HCT116 (cell line): ENCODE data around the gene SUPT5H. TPM values are rescaled to one million over a fixed set of nuclear protein-coding genes. Genes with fewer than 3 reads are reported as not detected.

Source experiments
- ATAC-seq: fragments of 200-7000 bp; cut with Tn5 transposase; 2 replicates; pipeline ENCODE4 v1.9.1; 2020; ENCODE audit warnings: mild to moderate bottlenecking, moderate library complexity
- BruUV-seq: library from RNA; stranded (reverse); fragments of 400-500 nt; replicated peaks from 2 replicates; lab custom pipeline; 2021; lab: Mats Ljungman, UMichigan
- CTCF ChIA-PET: fragments of 300-600 bp; sonication (Branson Sonifier 250); formaldehyde crosslinking; loops from one replicate; lab custom pipeline; 2021; ENCODE audit warnings: antibody characterized with exemption; lab: Charles Lee
- POLR2A ChIA-PET: fragments of 300-600, 350-600 bp; sonication (Branson Sonifier 250); formaldehyde crosslinking; loops from one replicate; lab custom pipeline; 2021; ENCODE audit warnings: antibody characterized with exemption; lab: Charles Lee
- RAD21 ChIA-PET, 2 experiments: fragments of 300-600 bp; sonication (Branson Sonifier 250); formaldehyde crosslinking; loops; one replicate each; lab custom pipeline; 2023; ENCODE audit warnings: low total read pairs in 2 of 2; ENCODE audit not compliant: uncharacterized antibody in 2 of 2, unreplicated experiment in 2 of 2, low non-redundant PET in 1 of 2; lab: Charles Lee
- DNase-seq: peaks from one replicate; pipeline ENCODE4 v3.0.0-alpha.2; 2010; ENCODE audit warnings: low read depth, low spot score
- H2AFZ ChIP-seq: fragments of 200-600 bp; shearing (Covaris generic), sonication (generic); 2 replicates; pipeline ENCODE4 v1.6.1; 2017; ENCODE audit warnings: low read depth, mixed run types, mixed read lengths, antibody characterized with exemption, low read length; ENCODE audit not compliant: poor library complexity, severe bottlenecking
- H3K27ac ChIP-seq: 2 replicates; pipeline ENCODE4 v1.5.1; 2012; ENCODE audit warnings: low read depth, low read length
- H3K27me3 ChIP-seq: fragments of 200-600 bp; sonication (generic); 2 replicates; pipeline ENCODE4 v1.6.1; 2016; ENCODE audit warnings: mixed run types, low read length, mixed read lengths; ENCODE audit not compliant: insufficient read depth
- H3K36me3 ChIP-seq, 2 experiments: fragments of 200-500 bp in 1 of 2; fragments of 200-600 bp in 1 of 2; sonication (Bioruptor generic) in 1 of 2; sonication (generic) in 1 of 2; 2 replicates each; pipeline versions ENCODE4 v1.5.1 to v1.6.1; 2014 to 2016; ENCODE audit warnings: low read length in 2 of 2, inconsistent platforms in 1 of 2, mixed read lengths in 1 of 2, mixed run types in 1 of 2; ENCODE audit not compliant: insufficient read depth in 2 of 2, control insufficient read depth in 1 of 2
- H3K4me1 ChIP-seq, 2 experiments: fragments of 200-600 bp in 1 of 2; sonication (generic) in 1 of 2; 2 replicates each; pipeline versions ENCODE4 v1.5.1 to v1.6.1; 2012 to 2017; ENCODE audit warnings: low read length in 2 of 2, inconsistent platforms in 1 of 2, mild to moderate bottlenecking in 1 of 2, mixed read lengths in 1 of 2, mixed run types in 1 of 2, moderate library complexity in 1 of 2; ENCODE audit not compliant: insufficient read depth in 2 of 2, control insufficient read depth in 1 of 2
- H3K4me2 ChIP-seq: fragments of 200-600 bp; sonication (generic); 2 replicates; pipeline ENCODE4 v1.6.1; 2017; ENCODE audit warnings: mixed run types, low read length, mixed read lengths
- H3K4me3 ChIP-seq, 2 experiments: fragments of 200-600 bp in 1 of 2; sonication (generic) in 1 of 2; replicated peaks in 1 of 2; 2 replicates each; pipeline ENCODE4 v1.5.1; 2011 to 2016; ENCODE audit warnings: low read length in 2 of 2, control low read depth in 1 of 2, low read depth in 1 of 2, mild to moderate bottlenecking in 1 of 2, mixed read lengths in 1 of 2, mixed run types in 1 of 2
- H3K79me2 ChIP-seq: fragments of 200-600 bp; sonication (generic); 2 replicates; pipeline ENCODE4 v1.6.1; 2017; ENCODE audit warnings: mild to moderate bottlenecking, mixed run types, low read length, moderate library complexity, mixed read lengths; ENCODE audit not compliant: insufficient read depth
- H3K9ac ChIP-seq: fragments of 200-600 bp; sonication (generic); 2 replicates; pipeline ENCODE4 v1.6.1; 2016; ENCODE audit warnings: low read length, mixed read lengths
- H3K9me2 ChIP-seq: fragments of 200-600 bp; sonication (generic), shearing (Covaris generic); 2 replicates; pipeline ENCODE4 v1.6.1; 2017; ENCODE audit warnings: mixed run types, mild to moderate bottlenecking, moderate library complexity; ENCODE audit not compliant: insufficient read depth
- H3K9me3 ChIP-seq, 2 experiments: fragments of 200-500 bp in 1 of 2; fragments of 200-600 bp in 1 of 2; sonication (Bioruptor generic) in 1 of 2; sonication (generic) in 1 of 2; 2 replicates each; pipeline ENCODE4 v1.6.1; 2014 to 2017; ENCODE audit warnings: low read length in 2 of 2, mixed read lengths in 2 of 2, inconsistent platforms in 1 of 2, low read depth in 1 of 2, mild to moderate bottlenecking in 1 of 2, mixed run types in 1 of 2, moderate library complexity in 1 of 2; ENCODE audit not compliant: control insufficient read depth in 1 of 2, insufficient read depth in 1 of 2
- H4K20me1 ChIP-seq: fragments of 200-600 bp; sonication (generic), shearing (Covaris generic); 2 replicates; pipeline ENCODE4 v1.6.1; 2017; ENCODE audit warnings: mixed run types, mild to moderate bottlenecking, moderate library complexity; ENCODE audit not compliant: insufficient read depth
- CBX3 ChIP-seq: IDR thresholded peaks from 2 replicates; pipeline ENCODE4 v1.6.1; 2012; ENCODE audit warnings: low read depth
- CEBPB ChIP-seq: IDR thresholded peaks from 2 replicates; pipeline ENCODE4 v1.6.1; 2012; ENCODE audit warnings: low read depth
- EGR1 ChIP-seq: IDR thresholded peaks from 2 replicates; pipeline ENCODE4 v1.6.1; 2012; ENCODE audit warnings: low read depth
- ELF1 ChIP-seq: IDR thresholded peaks from 2 replicates; pipeline ENCODE4 v1.6.1; 2012; ENCODE audit warnings: low read depth, borderline replicate concordance
- EZH2 ChIP-seq: fragments of 200-600 bp; sonication (generic); IDR thresholded peaks from 2 replicates; pipeline ENCODE4 v1.6.1; 2017; ENCODE audit warnings: antibody characterized with exemption, mixed run types
- FOSL1 ChIP-seq: IDR thresholded peaks from 2 replicates; pipeline ENCODE4 v1.6.1; 2012; ENCODE audit warnings: low read depth
- JUND ChIP-seq: IDR thresholded peaks from 2 replicates; pipeline ENCODE4 v1.6.1; 2012
- POLR2A ChIP-seq: IDR thresholded peaks from 2 replicates; pipeline ENCODE4 v1.7.0; 2011; ENCODE audit warnings: borderline replicate concordance; ENCODE audit not compliant: insufficient read depth, insufficient read length; ENCODE audit errors: extremely low read depth
- SP1 ChIP-seq: IDR thresholded peaks from 2 replicates; pipeline ENCODE4 v1.6.1; 2012; ENCODE audit warnings: low read depth
- SRF ChIP-seq: IDR thresholded peaks from 2 replicates; pipeline ENCODE4 v1.6.1; 2012; ENCODE audit warnings: low read depth
- ZFX ChIP-seq: fragments of 450-650 bp; IDR thresholded peaks from 2 replicates; pipeline ENCODE4 v1.6.1; 2017
- ZNF274 ChIP-seq: fragments of 200-500 bp; sonication (Bioruptor generic); IDR thresholded peaks from 2 replicates; pipeline ENCODE4 v1.6.1; 2014; ENCODE audit warnings: mild to moderate bottlenecking, low read depth, low read length, inconsistent platforms
- intact Hi-C: fragments of 100-400 bp; cut with micrococcal nuclease; formaldehyde crosslinking; loops from 2 replicates; pipeline ENCODE4 v1.10.0; 2022
- total RNA-seq: library from RNA; stranded (reverse); gene quantifications from one replicate; pipeline ENCODE4 v1.2.1, GENCODE V29; 2021; ENCODE audit not compliant: unreplicated experiment
- TF ChIP-seq, protein P1 (sequence below): IDR thresholded peaks from 2 replicates; pipeline ENCODE4 v1.6.1; 2012
- TF ChIP-seq, protein P2 (sequence below): IDR thresholded peaks from 2 replicates; pipeline ENCODE4 v1.6.1; 2011; ENCODE audit warnings: mild to moderate bottlenecking, low read length, moderate library complexity; ENCODE audit not compliant: insufficient replicate concordance; ENCODE audit errors: extremely low read depth
- TF ChIP-seq, protein P3 (sequence below): IDR thresholded peaks from 2 replicates; pipeline ENCODE4 v1.6.1; 2012; ENCODE audit warnings: low read depth
- TF ChIP-seq, protein P4 (sequence below), 3 experiments: fragments of 200-600 bp in 1 of 3; sonication (generic) in 1 of 3; IDR thresholded peaks in 2 of 3; conservative IDR thresholded peaks in 1 of 3; 2 replicates each; pipeline ENCODE4 v1.5.1; 2012 to 2017; ENCODE audit warnings: low read depth in 2 of 3, low read length in 2 of 3, antibody characterized with exemption in 1 of 3, borderline replicate concordance in 1 of 3, control low read depth in 1 of 3, mild to moderate bottlenecking in 1 of 3, mixed read lengths in 1 of 3, mixed run types in 1 of 3, moderate library complexity in 1 of 3; ENCODE audit not compliant: insufficient read depth in 1 of 3

SUPT5H gene
- total RNA-seq, 1 experiment from 2014 or later, result 120 TPM

DNA sequence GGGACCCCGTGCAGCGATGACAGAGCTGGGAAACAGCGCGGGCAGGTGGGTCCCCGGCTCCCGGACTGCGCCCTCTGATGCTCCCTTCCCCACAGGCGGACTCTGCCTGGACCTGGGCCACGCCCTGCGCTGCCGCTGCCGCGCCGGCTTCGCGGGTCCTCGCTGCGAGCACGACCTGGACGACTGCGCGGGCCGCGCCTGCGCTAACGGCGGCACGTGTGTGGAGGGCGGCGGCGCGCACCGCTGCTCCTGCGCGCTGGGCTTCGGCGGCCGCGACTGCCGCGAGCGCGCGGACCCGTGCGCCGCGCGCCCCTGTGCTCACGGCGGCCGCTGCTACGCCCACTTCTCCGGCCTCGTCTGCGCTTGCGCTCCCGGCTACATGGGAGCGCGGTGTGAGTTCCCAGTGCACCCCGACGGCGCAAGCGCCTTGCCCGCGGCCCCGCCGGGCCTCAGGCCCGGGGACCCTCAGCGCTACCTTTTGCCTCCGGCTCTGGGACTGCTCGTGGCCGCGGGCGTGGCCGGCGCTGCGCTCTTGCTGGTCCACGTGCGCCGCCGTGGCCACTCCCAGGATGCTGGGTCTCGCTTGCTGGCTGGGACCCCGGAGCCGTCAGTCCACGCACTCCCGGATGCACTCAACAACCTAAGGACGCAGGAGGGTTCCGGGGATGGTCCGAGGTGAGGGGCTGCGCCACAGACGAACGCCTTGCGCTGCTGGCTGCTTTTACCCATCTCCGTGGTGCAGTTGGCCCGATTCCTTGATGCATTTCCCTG lies 61.7 kb downstream of the SUPT5H start:
- Histone ChIP-seq H3K79me2 (no peaks in the 10 kb centered on the region), H2AFZ (no peak overlapping the region), H3K4me2 (no peak overlapping the region), H3K27me3 (no peaks in the 10 kb centered on the region), H3K9ac (no peak overlapping the region), H4K20me1 (no peaks in the 10 kb centered on the region), H3K9me3 (no peaks in the 10 kb centered on the region), H3K4me1 (peaks cover 0 to 4% of the 10 kb centered on the region in 2 experiments; a peak in 1 of 4 replicates), H3K27ac (no peak overlapping the region), H3K36me3 (no peaks in the 10 kb centered on the region), H3K9me2 (no peaks in the 10 kb centered on the region)
- ChIA-PET CTCF (no interaction called here), RAD21 (no interaction called here), POLR2A (no interaction called here)
- intact Hi-C loops, result no loop called here
- no peak for DNase-seq
- no TSS peak for BruUV-seq
- TF ChIP-seq EZH2, result no peak
- no peak for TF ChIP-seq SRF
- no peak for TF ChIP-seq ZNF274
- TF ChIP-seq CBX3, result no peak
- TF ChIP-seq, protein P1, sequence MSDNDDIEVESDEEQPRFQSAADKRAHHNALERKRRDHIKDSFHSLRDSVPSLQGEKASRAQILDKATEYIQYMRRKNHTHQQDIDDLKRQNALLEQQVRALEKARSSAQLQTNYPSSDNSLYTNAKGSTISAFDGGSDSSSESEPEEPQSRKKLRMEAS, result no peak
- no peak for TF ChIP-seq ZFX
- TF ChIP-seq JUND, result no peak
- no peak for TF ChIP-seq ELF1
- TF ChIP-seq, protein P2, sequence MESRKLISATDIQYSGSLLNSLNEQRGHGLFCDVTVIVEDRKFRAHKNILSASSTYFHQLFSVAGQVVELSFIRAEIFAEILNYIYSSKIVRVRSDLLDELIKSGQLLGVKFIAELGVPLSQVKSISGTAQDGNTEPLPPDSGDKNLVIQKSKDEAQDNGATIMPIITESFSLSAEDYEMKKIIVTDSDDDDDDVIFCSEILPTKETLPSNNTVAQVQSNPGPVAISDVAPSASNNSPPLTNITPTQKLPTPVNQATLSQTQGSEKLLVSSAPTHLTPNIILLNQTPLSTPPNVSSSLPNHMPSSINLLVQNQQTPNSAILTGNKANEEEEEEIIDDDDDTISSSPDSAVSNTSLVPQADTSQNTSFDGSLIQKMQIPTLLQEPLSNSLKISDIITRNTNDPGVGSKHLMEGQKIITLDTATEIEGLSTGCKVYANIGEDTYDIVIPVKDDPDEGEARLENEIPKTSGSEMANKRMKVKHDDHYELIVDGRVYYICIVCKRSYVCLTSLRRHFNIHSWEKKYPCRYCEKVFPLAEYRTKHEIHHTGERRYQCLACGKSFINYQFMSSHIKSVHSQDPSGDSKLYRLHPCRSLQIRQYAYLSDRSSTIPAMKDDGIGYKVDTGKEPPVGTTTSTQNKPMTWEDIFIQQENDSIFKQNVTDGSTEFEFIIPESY, result no peak
- TF ChIP-seq FOSL1, result no peak
- TF ChIP-seq SP1, result no peak
- no peak for TF ChIP-seq POLR2A
- TF ChIP-seq, protein P3, sequence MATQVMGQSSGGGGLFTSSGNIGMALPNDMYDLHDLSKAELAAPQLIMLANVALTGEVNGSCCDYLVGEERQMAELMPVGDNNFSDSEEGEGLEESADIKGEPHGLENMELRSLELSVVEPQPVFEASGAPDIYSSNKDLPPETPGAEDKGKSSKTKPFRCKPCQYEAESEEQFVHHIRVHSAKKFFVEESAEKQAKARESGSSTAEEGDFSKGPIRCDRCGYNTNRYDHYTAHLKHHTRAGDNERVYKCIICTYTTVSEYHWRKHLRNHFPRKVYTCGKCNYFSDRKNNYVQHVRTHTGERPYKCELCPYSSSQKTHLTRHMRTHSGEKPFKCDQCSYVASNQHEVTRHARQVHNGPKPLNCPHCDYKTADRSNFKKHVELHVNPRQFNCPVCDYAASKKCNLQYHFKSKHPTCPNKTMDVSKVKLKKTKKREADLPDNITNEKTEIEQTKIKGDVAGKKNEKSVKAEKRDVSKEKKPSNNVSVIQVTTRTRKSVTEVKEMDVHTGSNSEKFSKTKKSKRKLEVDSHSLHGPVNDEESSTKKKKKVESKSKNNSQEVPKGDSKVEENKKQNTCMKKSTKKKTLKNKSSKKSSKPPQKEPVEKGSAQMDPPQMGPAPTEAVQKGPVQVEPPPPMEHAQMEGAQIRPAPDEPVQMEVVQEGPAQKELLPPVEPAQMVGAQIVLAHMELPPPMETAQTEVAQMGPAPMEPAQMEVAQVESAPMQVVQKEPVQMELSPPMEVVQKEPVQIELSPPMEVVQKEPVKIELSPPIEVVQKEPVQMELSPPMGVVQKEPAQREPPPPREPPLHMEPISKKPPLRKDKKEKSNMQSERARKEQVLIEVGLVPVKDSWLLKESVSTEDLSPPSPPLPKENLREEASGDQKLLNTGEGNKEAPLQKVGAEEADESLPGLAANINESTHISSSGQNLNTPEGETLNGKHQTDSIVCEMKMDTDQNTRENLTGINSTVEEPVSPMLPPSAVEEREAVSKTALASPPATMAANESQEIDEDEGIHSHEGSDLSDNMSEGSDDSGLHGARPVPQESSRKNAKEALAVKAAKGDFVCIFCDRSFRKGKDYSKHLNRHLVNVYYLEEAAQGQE, result no peak
- TF ChIP-seq, protein P4, sequence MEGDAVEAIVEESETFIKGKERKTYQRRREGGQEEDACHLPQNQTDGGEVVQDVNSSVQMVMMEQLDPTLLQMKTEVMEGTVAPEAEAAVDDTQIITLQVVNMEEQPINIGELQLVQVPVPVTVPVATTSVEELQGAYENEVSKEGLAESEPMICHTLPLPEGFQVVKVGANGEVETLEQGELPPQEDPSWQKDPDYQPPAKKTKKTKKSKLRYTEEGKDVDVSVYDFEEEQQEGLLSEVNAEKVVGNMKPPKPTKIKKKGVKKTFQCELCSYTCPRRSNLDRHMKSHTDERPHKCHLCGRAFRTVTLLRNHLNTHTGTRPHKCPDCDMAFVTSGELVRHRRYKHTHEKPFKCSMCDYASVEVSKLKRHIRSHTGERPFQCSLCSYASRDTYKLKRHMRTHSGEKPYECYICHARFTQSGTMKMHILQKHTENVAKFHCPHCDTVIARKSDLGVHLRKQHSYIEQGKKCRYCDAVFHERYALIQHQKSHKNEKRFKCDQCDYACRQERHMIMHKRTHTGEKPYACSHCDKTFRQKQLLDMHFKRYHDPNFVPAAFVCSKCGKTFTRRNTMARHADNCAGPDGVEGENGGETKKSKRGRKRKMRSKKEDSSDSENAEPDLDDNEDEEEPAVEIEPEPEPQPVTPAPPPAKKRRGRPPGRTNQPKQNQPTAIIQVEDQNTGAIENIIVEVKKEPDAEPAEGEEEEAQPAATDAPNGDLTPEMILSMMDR (IDR thresholded peaks at IDR 0.05 in 2 of 3, conservative IDR thresholded peaks at IDR 0.05 in 1 of 3; ENCODE audit: borderline replicate concordance in 1 of 3, insufficient read depth in 1 of 3, low read depth in 2 of 3, low read length in 2 of 3), result no peak
- no peak for TF ChIP-seq CEBPB
- TF ChIP-seq EGR1, result no peak
- TF ChIP-seq, all 23 proteins: peak for 0
- ATAC-seq, result no peak
- H3K4me3 ChIP-seq, result no peak overlapping the region
